ENCODE results near the gene OR2C3.
"Not testable (repeated sequence)": the region's sequence is repeated elsewhere in the genome, so short reads cannot be mapped to it uniquely, and the experiment has no call there.

Gene OR2C3

DNA sequence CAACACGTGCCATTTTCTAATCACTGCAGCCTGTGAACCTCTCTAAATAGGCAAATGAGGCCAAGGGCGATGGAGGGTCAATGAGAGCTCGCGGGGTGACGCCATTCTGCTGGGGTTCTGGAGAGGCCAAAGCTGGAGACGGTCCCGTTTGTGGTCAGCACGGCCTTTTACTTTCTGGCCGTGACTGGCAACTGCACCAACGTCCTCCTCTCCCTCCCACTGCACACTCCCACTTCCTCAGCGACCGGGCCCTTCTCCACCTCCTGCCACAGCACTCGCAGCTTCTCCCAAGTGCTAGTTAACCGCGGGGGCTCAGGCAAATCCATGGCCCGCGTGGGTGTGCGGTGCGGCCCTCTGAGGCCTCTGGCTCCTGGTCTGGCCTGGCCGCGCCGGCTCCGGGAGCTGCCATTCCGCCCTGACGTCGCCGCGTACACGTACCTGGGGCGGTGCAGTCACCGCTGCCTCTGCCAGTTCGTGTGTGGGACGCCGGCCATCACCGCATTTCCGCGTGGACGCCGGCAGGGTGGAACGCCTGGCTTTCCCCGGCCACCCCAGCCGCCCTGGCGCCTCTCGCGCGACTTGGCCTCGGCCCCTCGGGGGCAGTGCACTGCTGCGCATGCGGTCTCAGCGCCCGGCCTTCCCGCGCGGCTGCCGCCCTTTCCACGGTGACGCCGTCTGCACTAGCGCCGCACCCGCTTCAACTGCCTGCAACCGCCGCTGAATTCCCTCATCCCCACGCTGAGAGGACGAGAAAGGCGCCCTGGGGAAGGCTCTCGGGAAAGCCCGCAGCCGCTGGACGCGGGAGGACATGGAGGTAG lies 18.2 kb downstream of the OR2C3 start:
- no peak for DNase-seq

- DNase-seq, result no peak
Measured at GRCh38 chr1:247506831-247507230, 29.4 kb downstream of the OR2C3 start.

DNA sequence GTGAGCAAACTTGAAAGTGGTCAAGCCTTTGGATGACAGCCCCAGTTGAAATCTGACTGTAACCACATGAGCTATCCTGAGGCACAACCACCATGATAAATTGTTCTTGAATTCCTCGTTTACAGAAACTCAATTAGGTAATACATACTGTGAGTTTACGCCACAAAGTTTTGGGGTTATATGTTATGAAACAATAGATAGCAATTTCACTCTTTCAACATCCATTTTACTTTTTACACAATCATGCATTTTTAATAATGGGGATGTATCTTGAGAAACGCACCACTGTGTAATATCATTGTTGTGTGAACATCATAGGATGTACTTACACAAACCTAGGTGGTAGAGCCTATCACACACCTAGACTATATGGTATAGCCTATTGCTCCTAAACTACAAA lies 35.4 kb downstream of the OR2C3 start:
- peak; percentile 86 for DNase-seq

DNA sequence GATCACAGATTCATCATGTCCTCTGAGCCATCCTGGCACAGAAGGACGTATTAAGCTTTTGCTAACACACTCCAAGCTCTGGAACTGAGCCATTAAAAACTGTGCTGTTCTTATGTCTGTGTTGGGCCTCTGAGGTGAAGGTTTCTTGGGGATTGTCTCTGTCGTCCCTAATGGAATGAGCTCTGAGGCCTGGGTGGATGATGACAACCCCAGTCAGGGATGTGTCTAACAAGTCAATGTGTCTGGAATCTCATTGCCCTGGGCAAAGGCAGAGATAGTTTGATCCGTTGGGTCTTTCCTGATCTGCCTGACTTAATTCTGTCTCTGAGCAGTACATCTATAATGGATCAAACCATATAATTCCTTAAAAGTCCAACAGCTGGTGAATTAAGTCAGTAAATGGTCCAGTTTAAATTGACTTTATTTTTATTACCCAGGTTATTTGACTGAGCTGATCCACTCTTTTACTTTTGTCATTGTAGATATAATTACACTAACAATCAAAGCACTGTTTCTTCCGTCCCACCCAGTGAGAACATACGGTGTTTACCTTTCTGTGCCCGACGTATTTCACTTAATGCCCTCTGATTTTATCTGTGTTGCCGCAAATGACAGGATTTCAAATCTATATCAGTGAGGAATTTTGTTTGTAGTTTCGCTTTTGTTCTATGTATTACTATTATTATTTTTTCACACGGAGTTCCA lies 39.5 kb downstream of the OR2C3 start:
- no peak for DNase-seq

- peak; percentile 81 for DNase-seq
Measured at GRCh38 chr1:247494767-247495166, 41.5 kb downstream of the OR2C3 start.

GRCh38 chr1:247493106-247493505 lies 43.1 kb downstream of the OR2C3 start:
- DNase-seq, result no peak

DNA sequence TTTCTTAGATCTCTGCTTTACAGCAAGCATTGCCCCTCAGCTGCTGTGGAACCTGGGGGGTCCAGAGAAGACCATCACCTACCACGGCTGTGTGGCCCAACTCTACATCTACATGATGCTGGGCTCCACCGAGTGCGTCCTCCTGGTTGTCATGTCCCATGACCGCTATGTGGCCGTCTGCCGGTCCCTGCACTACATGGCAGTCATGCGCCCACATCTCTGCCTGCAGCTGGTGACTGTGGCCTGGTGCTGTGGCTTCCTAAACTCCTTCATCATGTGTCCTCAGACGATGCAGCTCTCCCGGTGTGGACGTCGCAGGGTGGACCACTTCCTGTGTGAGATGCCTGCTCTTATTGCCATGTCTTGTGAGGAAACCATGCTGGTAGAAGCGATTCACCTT lies 44.9 kb downstream of the OR2C3 start:
- DNase-seq, result no peak

DNA sequence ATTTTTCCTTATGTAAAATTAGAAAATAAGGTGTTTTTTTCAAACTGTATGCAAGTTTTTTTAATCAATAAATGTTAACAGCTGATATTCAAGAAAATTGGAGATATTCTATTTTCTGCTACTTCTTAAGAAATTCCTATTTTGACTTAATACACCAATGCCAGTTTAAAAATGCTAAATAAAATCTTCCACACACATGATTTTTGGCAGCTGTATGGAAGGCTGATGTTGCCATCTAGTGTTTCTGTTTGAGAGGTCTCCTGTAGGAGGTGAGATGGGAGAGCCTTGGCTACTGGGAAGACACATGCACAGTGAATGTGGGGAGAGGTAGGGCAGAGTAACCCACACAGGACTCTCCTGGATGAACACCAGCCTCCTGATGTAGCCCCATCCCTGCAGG lies 49.2 kb downstream of the OR2C3 start:
- peak; percentile 69 for DNase-seq

GRCh38 chr1:247482747-247483146 lies 53.5 kb downstream of the OR2C3 start:
- DNase-seq, result no peak

- not testable (repeated sequence) for DNase-seq
Measured at GRCh38 chr1:247476328-247477058, 59.7 kb downstream of the OR2C3 start.

DNA sequence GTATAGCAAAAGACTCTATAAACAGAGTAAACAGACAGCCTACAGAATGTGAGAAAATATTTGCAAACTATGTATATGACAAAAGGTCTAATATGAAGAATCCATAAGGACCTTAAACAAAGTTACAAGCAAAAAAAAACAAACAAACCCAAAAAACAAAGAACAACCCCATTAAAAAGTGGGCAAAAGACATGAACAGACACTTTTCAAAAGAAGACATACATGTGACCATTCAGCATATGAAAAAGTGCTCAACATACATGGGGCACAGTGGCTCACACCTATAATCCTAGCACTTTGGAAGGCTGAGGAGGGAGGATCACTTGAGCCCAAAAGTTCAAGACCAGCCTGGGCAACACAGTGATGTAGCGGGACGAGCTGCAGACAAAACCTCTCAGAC lies 60.4 kb downstream of the OR2C3 start:
- DNase-seq, result no peak

Data from inflammatory macrophage treated with lipopolysaccharide for 4 hours (primary cell).